IPS-NIHi11 (cell line): ENCODE data around the gene CCDC12.
A peak's percentile ranks its signal among the peaks of the same experiment; 100 is the strongest.

Experiments
- DNase-seq: peaks from one replicate; pipeline ENCODE4 v3.0.0; 2012; ENCODE audit warnings: mixed read lengths, low spot score

The CCDC12 gene

GRCh38 chr3:47007482-47008233, 31.1 kb upstream of the CCDC12 start:
- no peak for DNase-seq

- no peak for DNase-seq
These were observed 30.5 kb upstream of the CCDC12 start for GRCh38 chr3:47007001-47007400.

GRCh38 chr3:47006145-47006651, 29.7 kb upstream of the CCDC12 start:
- no peak for DNase-seq

GRCh38 chr3:47005212-47006144, 28.9 kb upstream of the CCDC12 start:
- DNase-seq = no peak

- DNase-seq = no peak
These were observed 28.0 kb upstream of the CCDC12 start for GRCh38 chr3:47004369-47005211.

GRCh38 chr3:47003461-47004368, 27.2 kb upstream of the CCDC12 start:
- DNase-seq = no peak

GRCh38 chr3:47003056-47003410, 26.5 kb upstream of the CCDC12 start:
- no peak for DNase-seq

- DNase-seq = peak; percentile 92
These were observed 25.9 kb upstream of the CCDC12 start for GRCh38 chr3:47002171-47003055.

GRCh38 chr3:47001731-47002170, 25.2 kb upstream of the CCDC12 start:
- no peak for DNase-seq

GRCh38 chr3:47000922-47001730, 24.6 kb upstream of the CCDC12 start:
- no peak for DNase-seq

- no peak for DNase-seq
These were observed 23.8 kb upstream of the CCDC12 start for GRCh38 chr3:47000198-47000815.

GRCh38 chr3:46999516-47000197, 23.1 kb upstream of the CCDC12 start:
- DNase-seq = no peak

- DNase-seq = no peak
These were observed 22.4 kb upstream of the CCDC12 start for GRCh38 chr3:46998852-46999515.

GRCh38 chr3:46998121-46998851, 21.7 kb upstream of the CCDC12 start:
- DNase-seq = peak; percentile 98

- no peak for DNase-seq
These were observed 21.0 kb upstream of the CCDC12 start for GRCh38 chr3:46997453-46998091.
